ENCODE measurements around the gene CAMK4. TPM values are rescaled to one million over a fixed set of nuclear protein-coding genes. Genes with fewer than 3 reads are reported as not detected.

CAMK4 gene
- total and polyA plus RNA-seq, 2 of the 8 experiments (the other 6 are each of a cell fraction or from before 2014, with no cell fraction given), result 1.8 to 8.3 TPM

DNA sequence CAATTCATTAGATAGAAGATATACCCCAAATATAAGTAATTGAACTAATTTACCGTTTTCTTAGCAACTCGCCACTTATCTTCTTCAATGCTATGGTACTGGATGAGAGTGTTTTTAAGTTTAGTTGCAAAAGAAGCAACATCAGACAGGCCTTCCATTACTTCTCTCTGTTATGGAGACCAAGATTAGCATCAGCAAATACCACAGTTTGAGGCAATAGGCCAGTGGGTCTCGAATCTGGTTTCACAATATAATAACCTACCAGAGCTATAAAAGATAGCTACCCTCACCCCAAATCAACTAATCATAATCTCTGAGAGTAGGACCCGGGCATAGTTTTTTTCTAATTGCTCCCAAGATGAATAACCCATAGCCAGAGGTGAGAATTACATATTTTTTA lies 283.1 kb downstream of the CAMK4 start:
- H3K27me3 ChIP-seq (replicated peaks in 1 of 4; ENCODE audit: control insufficient read depth in 3 of 4, extremely low read depth in 1 of 4, insufficient read depth in 3 of 4, low read length in 3 of 4), result no peaks in the 10 kb centered on the region
- peaks cover 0 to 84% of the 10 kb centered on the region in 2 experiments; a peak in 3 of 4 replicates for H3K79me2 ChIP-seq (ENCODE audit: control insufficient read depth in 1 of 2, insufficient read depth in 2 of 2, low read length in 2 of 2)
- no peak overlapping the region for H3K18ac ChIP-seq (ENCODE audit: extremely low read depth, low read length)
- no peak overlapping the region for H4K91ac ChIP-seq (replicated peaks; ENCODE audit: insufficient read length, low read length)
- H2BK20ac ChIP-seq (ENCODE audit: low read length), result no peak overlapping the region
- 93% methylated on average over 4 of the region's 4 CpGs; no CpG with 5 or more reads in 1 of the 2 experiments for WGBS, 2 experiments (ENCODE audit: extremely low coverage in 1 of 2, insufficient coverage in 1 of 2, insufficient read length in 1 of 2, insufficient replicate concordance in 2 of 2, low coverage in 1 of 2, low lambda C conversion rate in 2 of 2, missing lambda C conversion rate in 1 of 2)
- no peak overlapping the region for H2BK12ac ChIP-seq (ENCODE audit: low read depth, low read length)
- H3K79me1 ChIP-seq (ENCODE audit: low read depth, low read length), result no peaks in the 10 kb centered on the region
- no peaks in the 10 kb centered on the region for H3K9me3 ChIP-seq (ENCODE audit: insufficient read depth in 2 of 2, low read depth in 1 of 2, low read length in 1 of 2)
- no peak overlapping the region for H2BK15ac ChIP-seq (ENCODE audit: low read length)
- H2BK5ac ChIP-seq (ENCODE audit: low read depth, low read length), result no peak overlapping the region
- H3K4me2 ChIP-seq (ENCODE audit: insufficient read depth in 1 of 2, low read depth in 2 of 2, low read length in 2 of 2), result no peak overlapping the region
- H3K4ac ChIP-seq (replicated peaks; ENCODE audit: insufficient read length, low read depth, low read length), result no peak overlapping the region
- H4K5ac ChIP-seq (ENCODE audit: insufficient read length, low read depth, low read length), result no peak overlapping the region
- no peak overlapping the region for H3K14ac ChIP-seq (ENCODE audit: insufficient read length)
- H4K8ac ChIP-seq (ENCODE audit: extremely low read depth, insufficient read depth, low read length), result no peak overlapping the region
- DNase-seq (ENCODE audit: low read depth in 1 of 2, low spot score in 2 of 2) (no peak), FAIRE-seq (no peak)
- H3K23ac ChIP-seq (ENCODE audit: insufficient read length), result no peak overlapping the region
- H3K23me2 ChIP-seq (ENCODE audit: low read depth, low read length), result no peaks in the 10 kb centered on the region; the same call in 1 of the 2 replicates
- H2AK5ac ChIP-seq (ENCODE audit: low read depth, low read length), result no peak overlapping the region
- no peak overlapping the region for H3K27ac ChIP-seq (ENCODE audit: low read depth, low read length)
- H3K36me3 ChIP-seq (ENCODE audit: control insufficient read depth in 2 of 4, insufficient read depth in 4 of 4, low read length in 3 of 4), result peaks cover 0 to 17% (median 6%) of the 10 kb centered on the region in 4 experiments; a peak in 3 of 8 replicates
- peaks cover 2 to 6% of the 10 kb centered on the region in 2 experiments for H4K20me1 ChIP-seq (replicated peaks in 1 of 2; ENCODE audit: control insufficient read depth in 1 of 2, insufficient read depth in 2 of 2, low read length in 2 of 2)
- ChIA-PET CTCF (ENCODE audit: partially characterized antibody) (interaction anchor here (0.6 to 1.5 kb wide), 3 partner anchors 26 to 348 kb away, joined by 3 to 4 read pairs (median 4); no protein-coding TSS in a partner anchor), POLR2A (ENCODE audit: partially characterized antibody) (no interaction called here)
- peaks cover 0 to 2% (median 0%) of the 10 kb centered on the region in 4 experiments; a peak in 1 of 7 replicates for H3K4me1 ChIP-seq (replicated peaks in 1 of 4; ENCODE audit: control insufficient read depth in 3 of 4, insufficient read depth in 4 of 4, low read length in 3 of 4)
- no peak overlapping the region for H2AFZ ChIP-seq (ENCODE audit: low read length)
- no peak overlapping the region for H3K56ac ChIP-seq (replicated peaks; ENCODE audit: insufficient read length, low read depth, low read length)
- no peak overlapping the region for H2BK120ac ChIP-seq (replicated peaks; ENCODE audit: low read depth, low read length)
- H3K9ac ChIP-seq (replicated peaks in 1 of 4; ENCODE audit: extremely low read depth in 1 of 4, low read depth in 3 of 4, low read length in 3 of 4), result no peak overlapping the region
- H3K4me3 ChIP-seq (ENCODE audit: extremely low read depth in 1 of 4, insufficient read depth in 2 of 4, low read depth in 3 of 4, low read length in 4 of 4), result no peak overlapping the region

Measured in H1 (cell line).